PC-3 (cell line): ENCODE results near the gene IRF1. TPM values are rescaled to one million over a fixed set of nuclear protein-coding genes. Genes with fewer than 3 reads are reported as not detected.
"Not testable (repeated sequence)": the region's sequence is repeated elsewhere in the genome, so short reads cannot be mapped to it uniquely, and the experiment has no call there.

Source experiments
- ATAC-seq: fragments of 200-7000 bp; cut with Tn5 transposase; 2 replicates; pipeline ENCODE4 v1.9.1; 2020; ENCODE audit warnings: mild to moderate bottlenecking, moderate library complexity
- BruUV-seq: library from RNA; stranded (reverse); fragments of 400-500 nt; replicated peaks from 2 replicates; lab custom pipeline; 2021; lab: Mats Ljungman, UMichigan
- CTCF ChIA-PET: fragments of 300-600 bp; sonication (Branson Sonifier 250); formaldehyde crosslinking; loops from one replicate; lab custom pipeline; 2022; ENCODE audit warnings: antibody characterized with exemption; lab: Charles Lee
- POLR2A ChIA-PET: fragments of 300-600 bp; sonication (Branson Sonifier 250); formaldehyde crosslinking; loops from one replicate; lab custom pipeline; 2022; ENCODE audit warnings: antibody characterized with exemption; ENCODE audit not compliant: unreplicated experiment; lab: Charles Lee
- DNase-seq: peaks from one replicate; pipeline ENCODE4 v3.0.0-alpha.2; 2015
- H2AFZ ChIP-seq: fragments of 300-600 bp; sonication (generic); 2 replicates; pipeline ENCODE4 v1.6.0; 2016; ENCODE audit warnings: antibody characterized with exemption, low read length
- H3F3A ChIP-seq: fragments of 300-600 bp; sonication (generic); one replicate; pipeline ENCODE4 v1.6.0; 2017; ENCODE audit warnings: antibody characterized with exemption, low read length, control low read depth, mild to moderate bottlenecking; ENCODE audit not compliant: unreplicated experiment
- H3K27ac ChIP-seq: fragments of 300-600 bp; sonication (generic); 2 replicates; pipeline ENCODE4 v1.5.1; 2016; ENCODE audit warnings: mild to moderate bottlenecking, low read length
- H3K27me3 ChIP-seq: fragments of 300-600 bp; sonication (generic); 2 replicates; pipeline ENCODE4 v1.6.1; 2016; ENCODE audit warnings: low read length, mixed read lengths
- H3K36me3 ChIP-seq: fragments of 300-600 bp; sonication (generic); 2 replicates; pipeline ENCODE4 v1.6.1; 2016; ENCODE audit warnings: low read depth, mixed run types, low read length, mixed read lengths
- H3K4me1 ChIP-seq: fragments of 300-600 bp; sonication (generic); 2 replicates; pipeline ENCODE4 v1.5.1; 2016; ENCODE audit warnings: low read length; ENCODE audit not compliant: insufficient read depth
- H3K4me2 ChIP-seq: fragments of 300-600 bp; sonication (generic); 2 replicates; pipeline ENCODE4 v1.6.0; 2016; ENCODE audit warnings: low read length
- H3K4me3 ChIP-seq: fragments of 300-600 bp; sonication (generic); 2 replicates; pipeline ENCODE4 v1.5.1; 2016; ENCODE audit warnings: mild to moderate bottlenecking, low read length, mixed read lengths
- H3K79me2 ChIP-seq: fragments of 300-600 bp; sonication (generic); 2 replicates; pipeline ENCODE4 v1.6.1; 2017; ENCODE audit warnings: low read length, mixed read lengths
- H3K9ac ChIP-seq: fragments of 300-600 bp; sonication (generic); 2 replicates; pipeline ENCODE4 v1.6.0; 2016; ENCODE audit warnings: mild to moderate bottlenecking, low read length
- H3K9me2 ChIP-seq: fragments of 300-600 bp; sonication (generic); replicated peaks from 2 replicates; pipeline ENCODE4 v1.6.1; 2016; ENCODE audit warnings: mixed run types, low read length, mixed read lengths
- H3K9me3 ChIP-seq: fragments of 300-600 bp; sonication (generic); 2 replicates; pipeline ENCODE4 v1.6.1; 2016; ENCODE audit warnings: low read length, mixed read lengths
- H4K20me1 ChIP-seq: fragments of 300-600 bp; sonication (generic); 2 replicates; pipeline ENCODE4 v1.6.1; 2016; ENCODE audit warnings: low read length, mixed read lengths
- EZH2 ChIP-seq: fragments of 300-600 bp; sonication (generic); IDR thresholded peaks from one replicate; pipeline ENCODE4 v1.6.1; 2017; ENCODE audit warnings: antibody characterized with exemption, mild to moderate bottlenecking, low read length; ENCODE audit not compliant: unreplicated experiment
- EZH2phosphoT487 ChIP-seq: fragments of 300-600 bp; sonication (generic); IDR thresholded peaks from 2 replicates; pipeline ENCODE4 v1.6.1; 2018; ENCODE audit warnings: mild to moderate bottlenecking, antibody characterized with exemption, low read length, borderline replicate concordance
- intact Hi-C: fragments of 100-400 bp; cut with micrococcal nuclease; formaldehyde crosslinking; loops from 2 replicates; pipeline ENCODE4 v1.9.0; 2023
- total RNA-seq: library from RNA; depleted of rRNA; stranded (reverse); fragments of >200 nt; gene quantifications from 2 replicates; pipeline ENCODE4 v1.2.3, GENCODE V29; 2014
- TF ChIP-seq, protein P1 (sequence below): fragments of 300-600 bp; sonication (generic); conservative IDR thresholded peaks from 2 replicates; pipeline ENCODE4 v1.5.1; 2017; ENCODE audit warnings: antibody characterized with exemption, low read depth, mild to moderate bottlenecking, low read length

The IRF1 gene
- total RNA-seq, 1 experiment from 2014 or later = 21.1 TPM

- H4K20me1 ChIP-seq, POLR2A ChIA-PET, H3K9me3 ChIP-seq, H3F3A ChIP-seq, H3K36me3 ChIP-seq, H3K9me2 ChIP-seq, H3K27me3 ChIP-seq, ATAC-seq, H2AFZ ChIP-seq, H3K4me2 ChIP-seq, H3K79me2 ChIP-seq, CTCF ChIA-PET, H3K4me1 ChIP-seq, H3K27ac ChIP-seq, H3K4me3 ChIP-seq, DNase-seq, H3K9ac ChIP-seq, BruUV-seq, intact Hi-C loops: not testable (repeated sequence)
Observed at GRCh38 chr5:132513618-132514336, 23.2 kb upstream of the IRF1 start.

- ATAC-seq = 0 out of 2 replicates have a peak, but pooled peaks have one; percentile 27
- no peaks in the 10 kb centered on the region for H3K4me1 ChIP-seq
- H3K9ac ChIP-seq = no peak overlapping the region
- H3K79me2 ChIP-seq = no peaks in the 10 kb centered on the region
- H3K9me3 ChIP-seq = no peaks in the 10 kb centered on the region
- H3K9me2 ChIP-seq = no peaks in the 10 kb centered on the region
- H3F3A ChIP-seq = no peaks in the 10 kb centered on the region
- H3K27ac ChIP-seq = no peak overlapping the region
- H3K4me3 ChIP-seq = no peak overlapping the region
- TF ChIP-seq, protein P1, sequence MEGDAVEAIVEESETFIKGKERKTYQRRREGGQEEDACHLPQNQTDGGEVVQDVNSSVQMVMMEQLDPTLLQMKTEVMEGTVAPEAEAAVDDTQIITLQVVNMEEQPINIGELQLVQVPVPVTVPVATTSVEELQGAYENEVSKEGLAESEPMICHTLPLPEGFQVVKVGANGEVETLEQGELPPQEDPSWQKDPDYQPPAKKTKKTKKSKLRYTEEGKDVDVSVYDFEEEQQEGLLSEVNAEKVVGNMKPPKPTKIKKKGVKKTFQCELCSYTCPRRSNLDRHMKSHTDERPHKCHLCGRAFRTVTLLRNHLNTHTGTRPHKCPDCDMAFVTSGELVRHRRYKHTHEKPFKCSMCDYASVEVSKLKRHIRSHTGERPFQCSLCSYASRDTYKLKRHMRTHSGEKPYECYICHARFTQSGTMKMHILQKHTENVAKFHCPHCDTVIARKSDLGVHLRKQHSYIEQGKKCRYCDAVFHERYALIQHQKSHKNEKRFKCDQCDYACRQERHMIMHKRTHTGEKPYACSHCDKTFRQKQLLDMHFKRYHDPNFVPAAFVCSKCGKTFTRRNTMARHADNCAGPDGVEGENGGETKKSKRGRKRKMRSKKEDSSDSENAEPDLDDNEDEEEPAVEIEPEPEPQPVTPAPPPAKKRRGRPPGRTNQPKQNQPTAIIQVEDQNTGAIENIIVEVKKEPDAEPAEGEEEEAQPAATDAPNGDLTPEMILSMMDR = no peak
- TF ChIP-seq EZH2 (no peak), EZH2phosphoT487 (no peak)
- no peak overlapping the region for H3K4me2 ChIP-seq
- no peaks in the 10 kb centered on the region for H3K36me3 ChIP-seq
- no peaks in the 10 kb centered on the region for H3K27me3 ChIP-seq
- intact Hi-C loops = no loop called here
- ChIA-PET POLR2A (interaction anchor here (0.7 kb wide), 1 partner anchor 12 kb away, joined by 6 read pairs; no protein-coding TSS in a partner anchor), CTCF (no interaction called here)
- DNase-seq = peak; percentile 62
- no peak overlapping the region for H2AFZ ChIP-seq
- no peaks in the 10 kb centered on the region for H4K20me1 ChIP-seq
- BruUV-seq = no TSS peak
Observed at GRCh38 chr5:132510076-132510475, 19.5 kb upstream of the IRF1 start.

GRCh38 chr5:132506094-132506692, 15.6 kb upstream of the IRF1 start:
- no peaks in the 10 kb centered on the region for H3F3A ChIP-seq
- H3K9me3 ChIP-seq = no peaks in the 10 kb centered on the region
- H3K27ac ChIP-seq = no peak overlapping the region
- H3K4me1 ChIP-seq = no peaks in the 10 kb centered on the region
- ATAC-seq (peak; percentile 88), DNase-seq (peak; percentile 48)
- no peak overlapping the region for H2AFZ ChIP-seq
- no peaks in the 10 kb centered on the region for H3K9me2 ChIP-seq
- ChIA-PET CTCF (no interaction called here), POLR2A (no interaction called here)
- TF ChIP-seq, protein P1 = peak; percentile 67
- no peak for TF ChIP-seq EZH2phosphoT487
- no peaks in the 10 kb centered on the region for H3K36me3 ChIP-seq
- H3K79me2 ChIP-seq = no peaks in the 10 kb centered on the region
- no peaks in the 10 kb centered on the region for H4K20me1 ChIP-seq
- H3K27me3 ChIP-seq = no peaks in the 10 kb centered on the region
- no peak overlapping the region for H3K9ac ChIP-seq
- no peak overlapping the region for H3K4me3 ChIP-seq
- intact Hi-C loops = no loop called here
- no TSS peak for BruUV-seq
- no peak overlapping the region for H3K4me2 ChIP-seq
